Measurements from ENCODE around the gene GPC6.

Gene GPC6

GRCh38 chr13:94216476-94216875, 989.9 kb downstream of the GPC6 start:
- in situ Hi-C loops (cut with HindIII; ENCODE audit: low sequenced_read_pairs): no loop called here

GRCh38 chr13:94217370-94217769, 990.8 kb downstream of the GPC6 start:
- in situ Hi-C loops (cut with HindIII; ENCODE audit: low sequenced_read_pairs): no loop called here

- in situ Hi-C loops (cut with HindIII; ENCODE audit: low sequenced_read_pairs): no loop called here
Measured at GRCh38 chr13:94218537-94218936, 991.9 kb downstream of the GPC6 start.

GRCh38 chr13:94218951-94219350, 992.3 kb downstream of the GPC6 start:
- in situ Hi-C loops (cut with HindIII; ENCODE audit: low sequenced_read_pairs): no loop called here

GRCh38 chr13:94224670-94225069, 998.1 kb downstream of the GPC6 start:
- in situ Hi-C loops (cut with HindIII; ENCODE audit: low sequenced_read_pairs): no loop called here

GRCh38 chr13:94227255-94227879, 1000.8 kb downstream of the GPC6 start:
- in situ Hi-C loops (cut with HindIII; ENCODE audit: low sequenced_read_pairs): no loop called here

GRCh38 chr13:94228763-94229162, 1002.2 kb downstream of the GPC6 start:
- in situ Hi-C loops (cut with HindIII; ENCODE audit: low sequenced_read_pairs): no loop called here

GRCh38 chr13:94232161-94232950, 1005.7 kb downstream of the GPC6 start:
- in situ Hi-C loops (cut with HindIII; ENCODE audit: low sequenced_read_pairs): no loop called here

- in situ Hi-C loops (cut with HindIII; ENCODE audit: low sequenced_read_pairs): no loop called here
Measured at GRCh38 chr13:94232956-94233355, 1006.3 kb downstream of the GPC6 start.

GRCh38 chr13:94233401-94233800, 1006.8 kb downstream of the GPC6 start:
- in situ Hi-C loops (cut with HindIII; ENCODE audit: low sequenced_read_pairs): no loop called here

GRCh38 chr13:94233837-94234236, 1007.2 kb downstream of the GPC6 start:
- in situ Hi-C loops (cut with HindIII; ENCODE audit: low sequenced_read_pairs): no loop called here

GRCh38 chr13:94234738-94235137, 1008.1 kb downstream of the GPC6 start:
- in situ Hi-C loops (cut with HindIII; ENCODE audit: low sequenced_read_pairs): no loop called here

GRCh38 chr13:94236132-94236531, 1009.5 kb downstream of the GPC6 start:
- in situ Hi-C loops (cut with HindIII; ENCODE audit: low sequenced_read_pairs): no loop called here

GRCh38 chr13:94236872-94237271, 1010.3 kb downstream of the GPC6 start:
- in situ Hi-C loops (cut with HindIII; ENCODE audit: low sequenced_read_pairs): no loop called here

- in situ Hi-C loops (cut with HindIII; ENCODE audit: low sequenced_read_pairs): no loop called here
Measured at GRCh38 chr13:94239135-94239534, 1012.5 kb downstream of the GPC6 start.

- in situ Hi-C loops (cut with HindIII; ENCODE audit: low sequenced_read_pairs): no loop called here
Measured at GRCh38 chr13:94242554-94242953, 1015.9 kb downstream of the GPC6 start.

GRCh38 chr13:94243551-94243950, 1016.9 kb downstream of the GPC6 start:
- in situ Hi-C loops (cut with HindIII; ENCODE audit: low sequenced_read_pairs): no loop called here

- in situ Hi-C loops (cut with HindIII; ENCODE audit: low sequenced_read_pairs): no loop called here
Measured at GRCh38 chr13:94246495-94246894, 1019.9 kb downstream of the GPC6 start.

GRCh38 chr13:94247890-94248289, 1021.3 kb downstream of the GPC6 start:
- in situ Hi-C loops (cut with HindIII; ENCODE audit: low sequenced_read_pairs): no loop called here

GRCh38 chr13:94248454-94249228, 1022.0 kb downstream of the GPC6 start:
- in situ Hi-C loops (cut with HindIII; ENCODE audit: low sequenced_read_pairs): no loop called here

- in situ Hi-C loops (cut with HindIII; ENCODE audit: low sequenced_read_pairs): no loop called here
Measured at GRCh38 chr13:94249512-94249911, 1022.9 kb downstream of the GPC6 start.
